GM12878 (cell line): Measurements from ENCODE around the gene OPN4. TPM values are rescaled to one million over a fixed set of nuclear protein-coding genes. Genes with fewer than 3 reads are reported as not detected.

Experiments
- ATAC-seq: fragments of 200-7000 bp; cut with Tn5 transposase; 3 replicates; pipeline ENCODE4 v1.9.1; 2020; ENCODE audit warnings: mild to moderate bottlenecking, moderate library complexity
- BruUV-seq: library from RNA; stranded (reverse); fragments of 400-500 nt; replicated peaks from 2 replicates; lab custom pipeline; 2021; lab: Mats Ljungman, UMichigan
- CTCF ChIA-PET: fragments of 300-600 bp; sonication (Branson Sonifier 250); formaldehyde crosslinking; extraction: SDS; loops from one replicate; lab custom pipeline; 2021; ENCODE audit warnings: inconsistent platforms; lab: Yijun Ruan, JAX
- POLR2A ChIA-PET: fragments of 350-600 bp; formaldehyde crosslinking; extraction: SDS; loops from one replicate; lab custom pipeline; 2021; ENCODE audit warnings: inconsistent platforms; lab: Charles Lee
- RAD21 ChIA-PET: fragments of 300-600 bp; sonication (Branson Sonifier 250); formaldehyde crosslinking; loops from one replicate; lab custom pipeline; 2023; ENCODE audit warnings: antibody characterized with exemption; ENCODE audit not compliant: unreplicated experiment; lab: Charles Lee
- SMC1A ChIA-PET: fragments of 300-600 bp; sonication (Branson Sonifier 250); formaldehyde crosslinking; loops from one replicate; lab custom pipeline; 2023; ENCODE audit not compliant: unreplicated experiment, uncharacterized antibody; lab: Charles Lee
- DNase-seq: peaks from one replicate; pipeline ENCODE4 v3.0.0-alpha.2; 2011; ENCODE audit warnings: low read depth, low spot score
- FAIRE-seq: peaks from 3 replicates; lab custom pipeline; 2011; peaks lifted over from hg19 to GRCh38; lab: Jason Lieb, UNC
- H2AFZ ChIP-seq: 2 replicates; pipeline ENCODE4 v1.6.0; 2011; ENCODE audit warnings: low read depth, low read length, control low read depth; ENCODE audit not compliant: control insufficient read depth
- H3K27ac ChIP-seq: 2 replicates; pipeline ENCODE4 v1.5.1; 2011; ENCODE audit warnings: control low read depth; ENCODE audit not compliant: control insufficient read depth, insufficient read depth
- H3K27me3 ChIP-seq, 2 experiments: replicated peaks in 1 of 2; 2 replicates each; pipeline versions ENCODE4 v1.6.0 to v1.6.1; 2011; ENCODE audit warnings: low read length in 1 of 2; ENCODE audit not compliant: control insufficient read depth in 2 of 2, insufficient read depth in 2 of 2
- H3K36me3 ChIP-seq, 2 experiments: 2 replicates each; pipeline ENCODE4 v1.5.1; 2011; ENCODE audit warnings: low read length in 1 of 2; ENCODE audit not compliant: control insufficient read depth in 2 of 2, insufficient read depth in 2 of 2
- H3K4me1 ChIP-seq: 2 replicates; pipeline ENCODE4 v1.6.1; 2011; ENCODE audit warnings: mild to moderate bottlenecking, low read length, moderate library complexity, mixed read lengths; ENCODE audit not compliant: control insufficient read depth, insufficient read depth
- H3K4me2 ChIP-seq: 2 replicates; pipeline ENCODE4 v1.6.0; 2011; ENCODE audit warnings: control low read depth; ENCODE audit not compliant: control insufficient read depth, insufficient read depth
- H3K4me3 ChIP-seq: fragments of 200-600 bp; sonication (generic); 2 replicates; pipeline ENCODE4 v1.5.1; 2016
- H3K79me2 ChIP-seq: 2 replicates; pipeline ENCODE4 v1.6.0; 2011; ENCODE audit warnings: low read length; ENCODE audit not compliant: control insufficient read depth, insufficient read depth
- H3K9ac ChIP-seq: 2 replicates; pipeline ENCODE4 v1.8.0; 2011; ENCODE audit warnings: low read length, control low read depth, mixed read lengths; ENCODE audit not compliant: control insufficient read depth, insufficient read depth
- H3K9me3 ChIP-seq: replicated peaks from 3 replicates; pipeline ENCODE4 v1.5.1; 2011; ENCODE audit warnings: mild to moderate bottlenecking, low read length; ENCODE audit not compliant: control insufficient read depth, insufficient read depth
- H4K20me1 ChIP-seq: 2 replicates; pipeline ENCODE4 v1.6.0; 2011; ENCODE audit not compliant: control insufficient read depth, insufficient read depth
- BHLHE40 ChIP-seq, 2 experiments: fragments of 450-650 bp in 1 of 2; IDR thresholded peaks; 2 replicates each; pipeline ENCODE4 v1.6.1; 2011 to 2017; ENCODE audit warnings: low read depth in 2 of 2, borderline replicate concordance in 1 of 2, improper control_type of control experiment in 1 of 2, low read length in 1 of 2, mild to moderate bottlenecking in 1 of 2
- CTCF ChIP-seq, 3 experiments: IDR thresholded peaks in 2 of 3; conservative IDR thresholded peaks in 1 of 3; 2 replicates each; pipeline ENCODE4 v1.5.1; 2011; ENCODE audit warnings: low read depth in 3 of 3, low read length in 3 of 3, mild to moderate bottlenecking in 3 of 3, control low read depth in 2 of 3, moderate library complexity in 2 of 3, inconsistent platforms in 1 of 3, mixed read lengths in 1 of 3; ENCODE audit not compliant: control insufficient read depth in 2 of 3, insufficient read depth in 1 of 3; ENCODE audit errors: extremely low read depth in 1 of 3
- IRF4 ChIP-seq: IDR thresholded peaks from 2 replicates; pipeline ENCODE4 v1.6.1; 2011; ENCODE audit warnings: low read depth, low read length
- RAD21 ChIP-seq: IDR thresholded peaks from 2 replicates; pipeline ENCODE4 v1.6.1; 2011; ENCODE audit warnings: mild to moderate bottlenecking, low read depth, low read length, moderate library complexity; ENCODE audit not compliant: insufficient read depth
- RAD51 ChIP-seq: fragments of 450-650 bp; IDR thresholded peaks from 2 replicates; pipeline ENCODE4 v1.6.1; 2016; ENCODE audit warnings: moderate library complexity, mild to moderate bottlenecking, inconsistent platforms
- SMC3 ChIP-seq: IDR thresholded peaks from 2 replicates; pipeline ENCODE4 v1.6.1; 2011; ENCODE audit warnings: low read length, improper control_type of control experiment, borderline replicate concordance
- SP1 ChIP-seq: IDR thresholded peaks from one replicate; pipeline ENCODE4 v1.6.1; 2011; ENCODE audit warnings: low read depth, low read length
- YY1 ChIP-seq: IDR thresholded peaks from 2 replicates; pipeline ENCODE4 v1.6.1; 2011; ENCODE audit warnings: low read depth, mild to moderate bottlenecking, low read length
- ZNF592 ChIP-seq: fragments of 450-650 bp; IDR thresholded peaks from 2 replicates; pipeline ENCODE4 v1.6.1; 2017; ENCODE audit warnings: mild to moderate bottlenecking, moderate library complexity
- WGBS: methylation state at CpG from one replicate; pipeline ENCODE4 v1.1.6; 2016; ENCODE audit warnings: low lambda C conversion rate; ENCODE audit not compliant: insufficient replicate concordance, insufficient coverage; ENCODE audit errors: missing lambda C conversion rate; 5-methylcytosine and 5-hydroxymethylcytosine counted together
- in situ Hi-C: fragments of 300-500 bp; cut with MboI; formaldehyde crosslinking; loops from 9 replicates; pipeline ENCODE4 v1.14.3; 2018; ENCODE audit warnings: mixed read lengths
- intact Hi-C: fragments of 100-400 bp; cut with micrococcal nuclease; formaldehyde crosslinking; loops from one replicate; pipeline ENCODE4 v1.14.2; 2022; ENCODE audit not compliant: unreplicated experiment
- polyA plus RNA-seq, 11 experiments: library from polyadenylated mRNA; depleted of rRNA in 4 of 11; unstranded in 6 of 11; stranded (reverse) in 5 of 11; fragments of >200 nt; fragmentation: Nextera tagmentation in 4 of 11; fragmentation: Illumina TruSeq in 1 of 11; extraction: Ambion mirVana in 4 of 11; extraction: Trizol in 1 of 11; gene quantifications; 1 replicate in 1 of 11; 2 replicates in 10 of 11; pipeline versions ENCODE4 v1.2.1 to v1.2.3, GENCODE V29; 2011 to 2016; ENCODE audit warnings: inconsistent platforms in 2 of 11, missing spikeins in 2 of 11, low read depth in 1 of 11
- total RNA-seq, 4 experiments: library from RNA; depleted of rRNA in 3 of 4; stranded (reverse); fragments of >200 nt in 3 of 4; fragmentation: Illumina TruSeq in 1 of 4; extraction: Trizol in 1 of 4; gene quantifications; 2 replicates each; pipeline versions ENCODE4 v1.2.1 to v1.2.3, GENCODE V29; 2013 to 2021

The OPN4 gene
- total and polyA plus RNA-seq, 10 of the 15 experiments (the other 5 are each of a cell fraction or from before 2014, with no cell fraction given), result not detected

- no peaks in the 10 kb centered on the region for H3K4me1 ChIP-seq
- ChIA-PET RAD21 (interaction anchor here (0.5 to 1.3 kb wide), 5 partner anchors 10 to 272 kb away, joined by 3 to 5 read pairs (median 4); no protein-coding TSS in a partner anchor), POLR2A (no interaction called here), SMC1A (interaction anchor here (0.8 to 1.4 kb wide), 4 partner anchors 46 to 213 kb away, joined by 3 to 7 read pairs (median 4); no protein-coding TSS in a partner anchor), CTCF (interaction anchor here (0.7 to 2.4 kb wide), 13 partner anchors 9 to 272 kb away, joined by 3 to 18 read pairs (median 4); no protein-coding TSS in a partner anchor)
- no peaks in the 10 kb centered on the region for H3K79me2 ChIP-seq
- WGBS, result 23% methylated on average over 8 of the region's 8 CpGs
- H2AFZ ChIP-seq, result no peak overlapping the region
- in situ Hi-C loops (no loop called here), intact Hi-C loops (loop anchor here (1.0 kb wide), 1 partner anchor 211 kb away; no protein-coding TSS in a partner anchor)
- no peaks in the 10 kb centered on the region for H3K36me3 ChIP-seq
- ATAC-seq (peak; percentile 90), FAIRE-seq (peak; percentile 56), DNase-seq (no peak)
- no TSS peak for BruUV-seq
- no peaks in the 10 kb centered on the region; a peak in 2 of 4 replicates for H3K27me3 ChIP-seq
- no peak overlapping the region for H3K9ac ChIP-seq
- no peak overlapping the region for H3K27ac ChIP-seq
- H3K4me3 ChIP-seq, result no peak overlapping the region
- no peaks in the 10 kb centered on the region for H3K9me3 ChIP-seq
- H3K4me2 ChIP-seq, result peak overlapping the region; percentile 35; the same call in 1 of the 2 replicates
- no peaks in the 10 kb centered on the region for H4K20me1 ChIP-seq
- TF ChIP-seq RAD51 (0 out of 2 replicates have a peak, but pooled peaks have one; percentile 30), IRF4 (0 out of 2 replicates have a peak, but pooled peaks have one; percentile 28), BHLHE40 (IDR thresholded peaks at IDR 0.05; ENCODE audit: borderline replicate concordance in 1 of 2, low read depth in 2 of 2, low read length in 1 of 2) (peak in 1 of 2 experiments; percentile 17; a peak in 1 of 4 replicates), SMC3 (peak; percentile 85), CTCF (IDR thresholded peaks at IDR 0.05 in 2 of 3, conservative IDR thresholded peaks at IDR 0.05 in 1 of 3; ENCODE audit: control insufficient read depth in 2 of 3, extremely low read depth in 1 of 3, insufficient read depth in 1 of 3, low read depth in 3 of 3, low read length in 3 of 3) (peak; percentile 80 to 89 (median 81)), SP1 (no peak), RAD21 (peak; percentile 87), YY1 (peak; percentile 71), ZNF592 (no peak)
Observed at GRCh38 chr10:86688398-86688921, 34.1 kb downstream of the OPN4 start.
